GM18502 (cell line): Measurements from ENCODE around the gene NTHL1.
"Not testable (repeated sequence)": the region's sequence is repeated elsewhere in the genome, so short reads cannot be mapped to it uniquely, and the experiment has no call there.

Experiments used
- ATAC-seq: cut with Tn5 transposase; IDR thresholded peaks from one replicate; pipeline ENCODE4 v1.9.1; 2021; ENCODE audit warnings: mild to moderate bottlenecking; ENCODE audit not compliant: unreplicated experiment, poor library complexity

NTHL1 gene

GRCh38 chr16:2043667-2044451, 3.8 kb downstream of the NTHL1 start:
- no peak for ATAC-seq

- no peak for ATAC-seq
These were observed 4.5 kb downstream of the NTHL1 start for GRCh38 chr16:2042986-2043666.

DNA sequence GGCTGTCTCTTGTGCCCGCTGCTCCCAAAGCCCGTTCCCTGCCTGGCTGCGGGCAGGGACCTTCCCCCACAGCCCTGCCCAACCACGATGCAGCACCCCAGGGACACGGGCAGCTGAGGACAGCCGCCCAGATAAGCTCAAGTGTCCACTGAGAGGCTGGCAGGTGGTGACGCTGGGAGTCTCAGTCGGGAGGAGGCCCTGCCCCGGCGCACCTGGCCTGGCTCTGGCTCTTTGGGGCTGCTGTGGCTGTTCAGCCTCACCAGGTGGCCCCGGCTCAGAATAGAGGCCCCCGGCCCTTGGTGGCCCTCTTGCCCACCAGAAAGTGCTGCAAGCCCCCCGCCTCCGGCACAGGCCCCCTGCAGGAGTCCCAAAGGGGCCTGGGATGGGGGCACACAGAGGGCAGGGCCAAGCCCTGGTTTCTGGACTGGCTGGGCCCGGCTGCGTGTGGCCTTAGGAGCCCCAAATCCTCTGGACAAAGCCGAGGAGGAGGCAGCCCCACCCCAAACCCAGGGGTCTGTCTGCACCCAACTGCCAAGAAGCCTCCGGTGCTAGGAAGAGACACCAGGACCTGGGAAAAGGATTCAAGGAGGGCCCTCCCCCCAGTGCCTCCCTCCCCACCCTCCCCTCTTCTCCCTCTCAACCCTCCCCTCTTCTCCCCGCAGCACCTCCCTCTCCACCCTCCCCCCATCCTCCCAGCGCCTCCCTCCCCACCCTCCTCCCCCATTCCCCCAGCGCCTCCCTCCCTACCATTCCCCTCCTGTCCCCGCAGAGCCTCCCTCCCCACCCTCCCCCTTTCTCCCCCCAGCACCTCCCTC, 5.3 kb downstream of the NTHL1 start:
- ATAC-seq = no peak

DNA sequence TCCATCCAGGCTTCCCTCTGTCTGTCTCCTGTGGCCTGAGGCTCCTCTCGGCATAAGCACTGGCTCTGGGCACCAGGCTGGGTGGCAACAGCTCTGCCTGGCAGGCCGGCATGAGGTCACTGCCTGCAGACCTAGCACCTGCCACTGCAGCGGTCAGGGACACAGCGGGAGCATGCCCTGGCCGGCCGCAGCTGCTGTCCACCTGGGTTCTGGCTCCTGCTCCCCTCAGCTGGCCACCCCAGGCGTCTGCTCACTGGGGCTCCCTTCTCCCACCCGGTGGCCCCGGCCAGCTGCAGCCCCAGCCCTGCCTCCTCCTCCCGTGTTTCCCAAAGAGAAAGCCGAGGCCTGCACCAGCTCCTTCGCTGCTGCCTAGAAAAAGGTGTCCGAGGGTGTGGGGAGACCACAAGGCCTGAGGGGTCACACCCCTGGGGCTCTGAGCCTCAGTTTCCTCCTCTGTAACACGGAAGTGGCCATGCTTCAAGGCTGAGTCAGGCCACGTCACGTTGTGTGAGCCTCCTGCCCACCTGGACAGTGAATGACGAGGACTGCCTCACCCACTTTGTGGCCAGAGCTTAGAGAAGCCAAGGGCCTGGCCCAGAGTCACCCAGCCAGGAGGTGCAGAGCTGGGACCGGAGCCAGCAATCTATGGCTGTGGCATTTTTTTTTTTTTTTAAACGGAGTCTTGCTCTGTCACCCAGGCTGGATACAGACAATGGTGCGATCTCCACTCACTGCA, 6.7 kb downstream of the NTHL1 start:
- no peak for ATAC-seq

DNA sequence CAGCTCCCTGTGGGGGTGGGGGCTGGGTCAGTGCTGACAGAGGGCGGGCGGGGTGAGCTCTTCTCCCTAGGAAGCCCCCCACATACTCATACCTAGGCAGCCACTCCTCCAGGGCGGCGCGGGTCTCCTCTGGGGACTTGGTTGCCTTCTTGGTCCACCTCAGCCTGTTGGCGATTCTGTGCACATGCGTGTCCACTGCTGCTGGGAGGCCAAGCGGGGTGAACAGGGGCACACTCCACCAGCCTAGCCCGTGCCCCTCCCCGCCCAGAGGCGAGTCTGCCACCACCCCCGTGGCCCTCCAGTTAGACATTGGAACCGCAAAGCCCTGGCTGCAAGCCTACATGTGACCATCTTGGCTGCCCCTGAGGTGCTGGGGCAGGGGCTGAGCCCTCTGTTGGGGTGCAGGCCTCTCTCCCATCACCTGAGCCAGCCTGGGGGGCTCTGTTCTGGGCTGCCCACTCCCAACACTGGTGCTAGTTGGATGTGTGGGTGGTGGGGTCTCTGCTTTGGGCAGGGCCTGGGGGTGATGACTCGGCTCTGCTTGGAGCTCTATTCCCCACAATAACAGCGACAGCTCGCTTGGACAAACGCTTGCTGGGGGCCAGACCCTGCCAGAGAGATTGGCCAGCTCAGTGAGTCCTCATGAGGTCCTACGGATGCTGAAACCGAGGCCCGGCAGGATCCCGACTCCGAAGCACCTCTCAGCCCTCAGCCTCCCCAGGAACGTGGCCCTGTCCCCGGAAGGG, 7.4 kb downstream of the NTHL1 start:
- no peak for ATAC-seq

- no peak for ATAC-seq
These were observed 8.2 kb downstream of the NTHL1 start for GRCh38 chr16:2039274-2040031.

- ATAC-seq = no peak
These were observed 9.0 kb downstream of the NTHL1 start for GRCh38 chr16:2038382-2039231.

- ATAC-seq = no peak
These were observed 9.8 kb downstream of the NTHL1 start for GRCh38 chr16:2037647-2038381.

DNA sequence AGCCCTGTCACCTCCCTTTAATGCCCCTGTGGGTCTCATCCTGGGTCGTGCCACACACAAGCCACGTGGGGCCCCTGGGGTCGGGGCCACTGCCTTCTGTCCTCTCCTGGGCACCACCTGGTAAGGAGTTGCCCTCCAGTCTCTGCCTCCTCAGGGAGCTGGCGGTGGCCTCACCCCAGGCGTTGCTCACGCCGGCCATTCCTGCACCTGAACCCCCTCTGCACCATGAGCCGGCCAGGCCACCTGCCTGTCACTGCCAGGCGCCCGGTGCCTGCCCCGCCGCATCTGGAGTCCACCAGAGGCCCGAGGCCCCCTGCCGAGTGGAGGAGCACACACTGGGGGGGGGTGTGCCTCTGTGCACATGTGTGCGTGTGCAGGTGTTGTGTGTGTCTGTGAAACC, 10.5 kb downstream of the NTHL1 start:
- ATAC-seq = no peak

- no peak for ATAC-seq
These were observed 11.3 kb downstream of the NTHL1 start for GRCh38 chr16:2036200-2036966.

DNA sequence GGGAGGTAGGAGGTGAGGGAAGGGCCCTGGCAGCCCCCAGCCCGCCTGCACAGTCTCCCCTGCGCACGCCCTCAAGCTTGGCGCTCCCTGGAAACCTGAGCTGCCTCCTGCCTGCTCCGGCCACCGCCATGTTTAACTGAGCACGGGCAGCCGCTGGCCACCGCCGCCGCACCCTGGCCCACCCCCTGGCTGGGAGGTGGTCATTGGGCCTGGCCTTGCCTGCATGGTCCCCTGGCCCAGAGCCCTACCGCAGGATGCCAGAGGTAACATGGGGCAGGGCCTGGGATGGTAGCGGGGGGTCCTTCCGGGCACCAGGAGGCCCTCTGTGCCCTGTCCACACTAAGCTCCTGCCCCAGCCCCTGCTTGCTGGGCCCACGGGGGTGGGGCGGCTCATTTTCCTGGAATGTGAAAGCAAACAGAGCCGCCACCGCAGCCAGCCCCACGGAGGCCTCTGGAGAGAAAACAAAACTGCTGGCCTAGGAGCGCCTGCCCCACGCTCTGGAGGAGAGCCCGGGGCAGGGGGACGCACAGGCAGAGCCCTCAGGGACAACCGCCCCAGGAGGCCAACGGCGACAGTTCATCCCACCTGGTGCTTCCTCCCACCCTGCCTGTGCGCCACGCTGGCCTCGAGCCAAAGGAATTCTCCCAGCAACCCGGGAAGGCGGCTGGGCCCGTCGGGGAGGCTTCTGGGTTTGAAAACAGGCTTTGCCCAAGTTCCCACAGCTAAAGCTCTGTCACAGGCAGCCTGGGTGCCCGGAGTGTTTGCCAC, 12.0 kb downstream of the NTHL1 start:
- ATAC-seq = no peak

DNA sequence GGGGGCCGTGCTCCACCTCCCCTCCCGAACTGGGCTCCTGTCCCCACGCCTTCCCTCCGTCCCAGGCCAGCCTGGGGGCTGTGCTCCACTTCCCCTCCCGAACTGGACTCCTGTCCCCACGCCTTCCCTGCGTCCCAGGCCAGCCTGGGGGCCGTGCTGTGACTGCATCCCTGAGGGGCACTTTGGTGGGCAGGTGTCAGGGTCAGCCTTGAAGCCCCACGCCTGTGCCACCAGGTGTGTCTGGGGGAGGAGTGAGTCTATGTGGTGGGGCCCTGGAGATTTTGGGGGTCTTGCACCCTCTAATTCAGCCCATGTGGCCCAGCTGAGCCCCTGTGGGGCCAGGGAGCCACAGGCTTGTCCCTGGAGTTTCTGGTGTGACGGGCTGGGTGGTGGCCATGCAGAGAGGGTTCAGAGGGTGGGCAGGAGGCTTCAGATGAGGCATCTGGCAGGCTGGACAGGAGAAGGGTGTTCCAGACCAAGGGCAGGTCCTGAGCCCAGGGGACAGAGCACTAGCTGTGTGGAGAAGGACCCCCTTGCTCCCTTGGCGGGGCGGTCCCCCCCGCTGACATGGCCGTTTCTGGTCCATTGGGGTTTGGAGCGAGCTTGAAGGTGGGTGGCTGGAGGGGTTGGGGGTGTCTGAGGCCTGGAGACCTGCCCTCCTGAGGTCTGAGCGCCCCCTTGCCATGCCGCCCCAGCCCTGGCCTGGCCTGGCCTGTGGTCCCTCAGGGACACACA, 12.8 kb downstream of the NTHL1 start:
- ATAC-seq = no peak

GRCh38 chr16:2033909-2034695, 13.5 kb downstream of the NTHL1 start:
- ATAC-seq = not testable (repeated sequence)

- no peak for ATAC-seq
These were observed 14.4 kb downstream of the NTHL1 start for GRCh38 chr16:2033057-2033908.
